ENCODE measurements around the gene DMRTA1. TPM values are rescaled to one million over a fixed set of nuclear protein-coding genes. Genes with fewer than 3 reads are reported as not detected.

DMRTA1 gene, protein sequence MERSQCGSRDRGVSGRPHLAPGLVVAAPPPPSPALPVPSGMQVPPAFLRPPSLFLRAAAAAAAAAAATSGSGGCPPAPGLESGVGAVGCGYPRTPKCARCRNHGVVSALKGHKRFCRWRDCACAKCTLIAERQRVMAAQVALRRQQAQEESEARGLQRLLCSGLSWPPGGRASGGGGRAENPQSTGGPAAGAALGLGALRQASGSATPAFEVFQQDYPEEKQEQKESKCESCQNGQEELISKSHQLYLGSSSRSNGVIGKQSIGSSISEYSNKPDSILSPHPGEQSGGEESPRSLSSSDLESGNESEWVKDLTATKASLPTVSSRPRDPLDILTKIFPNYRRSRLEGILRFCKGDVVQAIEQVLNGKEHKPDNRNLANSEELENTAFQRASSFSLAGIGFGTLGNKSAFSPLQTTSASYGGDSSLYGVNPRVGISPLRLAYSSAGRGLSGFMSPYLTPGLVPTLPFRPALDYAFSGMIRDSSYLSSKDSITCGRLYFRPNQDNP
- total RNA-seq (not detected), polyA plus RNA-seq (not detected)

DNA sequence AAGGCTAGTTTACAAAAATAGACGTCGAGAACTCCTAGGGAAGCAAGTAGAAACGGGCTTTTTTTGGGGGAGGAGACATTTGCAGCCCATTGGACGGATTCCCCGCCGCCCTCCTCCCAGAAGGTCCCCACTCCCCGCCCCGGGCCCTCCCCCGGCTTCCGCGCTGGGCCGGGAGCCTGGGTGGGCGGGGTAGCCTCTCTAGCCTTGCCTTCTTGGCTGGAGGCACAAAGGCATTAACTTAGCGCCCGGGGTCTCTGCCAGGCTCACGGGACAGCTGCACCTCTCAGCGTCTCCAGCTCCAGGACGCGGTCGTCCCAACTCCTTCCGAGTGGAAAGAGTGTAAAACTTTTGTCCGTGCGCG is at the start of gene DMRTA1:
TSS of gene DMRTA1 (plus strand) at position 236 of the 361 bp plus-strand sequence. CDS start 242 bp downstream, outside the sequence.
- peaks cover 12 to 58% of the 10 kb centered on the region in 2 donors for H3K27me3 Mint-ChIP-seq
- no peak within 1 kb of the TSS for H3K27ac Mint-ChIP-seq
- peaks cover 3 to 14% (median 4%) of the 10 kb centered on the region in 3 donors for H3K4me1 Mint-ChIP-seq
- no peaks in the 10 kb centered on the region for H3K9me3 ChIP-seq (ENCODE audit: low read length)
- peak within 1 kb of the TSS; percentile 22 to 82 (median 58) for H3K4me3 Mint-ChIP-seq
- peaks cover 0 to 2% (median 2%) of the 10 kb centered on the region in 5 donors for H3K9me3 Mint-ChIP-seq
- H3K27ac ChIP-seq (ENCODE audit: low read depth, low read length): no peak within 1 kb of the TSS
- H3K36me3 Mint-ChIP-seq: no peaks in the 10 kb centered on the region
- H3K27me3 ChIP-seq (ENCODE audit: insufficient read depth, low read length, poor library complexity, severe bottlenecking): peaks cover 6% of the 10 kb centered on the region
- no peak for DNase-seq
- CTCF ChIA-PET: no interaction called here
- H3K4me3 ChIP-seq (ENCODE audit: low read length): no peak within 1 kb of the TSS
- POLR2A ChIA-PET: no interaction called here
- no peaks in the 10 kb centered on the region for H3K36me3 ChIP-seq (ENCODE audit: insufficient read depth, low read length)
- no peaks in the 10 kb centered on the region for H3K4me1 ChIP-seq (ENCODE audit: insufficient read depth, low read length)

DNA sequence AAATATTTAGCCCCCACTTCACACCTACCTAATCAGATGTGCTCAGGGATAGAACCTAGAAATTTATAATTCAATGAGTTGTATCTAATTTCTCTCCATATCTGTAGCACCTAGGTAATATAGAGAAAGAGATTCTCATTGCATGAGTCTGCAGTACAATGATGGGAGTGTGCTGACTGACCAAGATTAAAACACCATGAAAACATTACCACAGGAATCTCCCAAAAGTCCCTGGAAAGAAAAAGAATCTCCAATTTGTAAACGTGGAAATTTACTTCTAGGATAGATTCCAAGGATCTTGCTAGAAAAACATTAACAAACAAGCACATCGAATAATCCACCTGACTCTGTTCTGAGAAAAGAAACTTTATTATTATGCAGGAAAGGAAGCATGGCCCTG is 45.0 kb upstream of the DMRTA1 start:
- no peak overlapping the region for H3K27ac Mint-ChIP-seq
- H3K4me1 Mint-ChIP-seq: no peaks in the 10 kb centered on the region
- H3K9me3 ChIP-seq (ENCODE audit: low read length): no peaks in the 10 kb centered on the region
- no peaks in the 10 kb centered on the region for H3K36me3 Mint-ChIP-seq
- H3K4me1 ChIP-seq (ENCODE audit: insufficient read depth, low read length): no peaks in the 10 kb centered on the region
- no peak overlapping the region for H3K27ac ChIP-seq (ENCODE audit: low read depth, low read length)
- ChIA-PET CTCF (no interaction called here), POLR2A (no interaction called here)
- peaks cover 1 to 5% of the 10 kb centered on the region in 2 donors for H3K27me3 Mint-ChIP-seq
- no peak for DNase-seq
- no peaks in the 10 kb centered on the region for H3K36me3 ChIP-seq (ENCODE audit: insufficient read depth, low read length)
- H3K9me3 Mint-ChIP-seq: no peaks in the 10 kb centered on the region
- no peaks in the 10 kb centered on the region for H3K27me3 ChIP-seq (ENCODE audit: insufficient read depth, low read length, poor library complexity, severe bottlenecking)
- no peak overlapping the region for H3K4me3 ChIP-seq (ENCODE audit: low read length)
- H3K4me3 Mint-ChIP-seq: no peak overlapping the region

DNA sequence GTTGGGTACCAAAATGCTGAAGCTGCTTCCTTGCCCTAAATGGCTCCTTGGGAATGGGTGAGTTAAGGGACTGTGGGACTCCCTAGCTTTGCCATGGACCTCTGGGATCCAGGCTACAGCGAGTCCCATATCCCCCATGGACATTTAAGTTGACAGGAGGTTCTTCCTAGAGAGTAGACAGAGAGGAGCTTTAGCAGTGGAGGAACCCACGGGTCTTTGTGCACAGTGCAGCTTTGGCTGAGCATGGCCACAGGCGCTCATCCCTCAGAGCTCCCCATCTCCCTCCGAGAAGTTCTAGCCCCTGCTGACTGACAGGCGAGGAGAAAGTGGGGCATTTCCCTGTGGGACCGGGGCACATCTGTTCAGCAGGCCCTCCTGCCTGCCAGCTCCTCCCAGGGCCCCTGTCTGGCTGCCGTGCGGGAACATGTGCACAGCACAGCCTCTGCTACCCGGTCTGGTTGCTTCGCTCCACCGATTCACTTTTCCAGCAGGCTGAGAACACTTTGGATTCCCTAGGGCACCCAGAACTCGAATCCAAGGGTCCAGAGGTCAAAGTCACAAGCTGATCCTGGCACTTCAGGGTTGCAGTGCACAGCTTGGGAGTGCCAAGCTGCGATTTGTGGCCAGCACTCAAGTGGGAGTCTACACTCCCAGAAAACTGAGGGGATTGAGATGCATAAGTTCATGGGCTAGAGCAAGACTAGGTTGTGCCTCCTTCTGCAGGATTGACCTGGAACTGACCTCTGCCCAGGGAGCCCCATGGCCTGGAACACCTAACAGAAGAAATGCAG is 40.6 kb upstream of the DMRTA1 start:
- ChIA-PET CTCF (no interaction called here), POLR2A (no interaction called here)
- Histone ChIP-seq H3K36me3 (ENCODE audit: insufficient read depth, low read length) (no peaks in the 10 kb centered on the region), H3K27ac (ENCODE audit: low read depth, low read length) (no peak overlapping the region), H3K27me3 (ENCODE audit: insufficient read depth, low read length, poor library complexity, severe bottlenecking) (no peaks in the 10 kb centered on the region), H3K9me3 (ENCODE audit: low read length) (no peaks in the 10 kb centered on the region), H3K4me3 (ENCODE audit: low read length) (no peak overlapping the region), H3K4me1 (ENCODE audit: insufficient read depth, low read length) (no peaks in the 10 kb centered on the region)
- peaks cover 0 to 3% (median 0%) of the 10 kb centered on the region in 5 donors for H3K9me3 Mint-ChIP-seq
- H3K27ac Mint-ChIP-seq: no peak overlapping the region
- no peak for DNase-seq
- no peak overlapping the region for H3K4me3 Mint-ChIP-seq
- no peaks in the 10 kb centered on the region for H3K36me3 Mint-ChIP-seq
- H3K27me3 Mint-ChIP-seq: peaks cover 5% of the 10 kb centered on the region in 2 donors
- H3K4me1 Mint-ChIP-seq: no peaks in the 10 kb centered on the region

DNA sequence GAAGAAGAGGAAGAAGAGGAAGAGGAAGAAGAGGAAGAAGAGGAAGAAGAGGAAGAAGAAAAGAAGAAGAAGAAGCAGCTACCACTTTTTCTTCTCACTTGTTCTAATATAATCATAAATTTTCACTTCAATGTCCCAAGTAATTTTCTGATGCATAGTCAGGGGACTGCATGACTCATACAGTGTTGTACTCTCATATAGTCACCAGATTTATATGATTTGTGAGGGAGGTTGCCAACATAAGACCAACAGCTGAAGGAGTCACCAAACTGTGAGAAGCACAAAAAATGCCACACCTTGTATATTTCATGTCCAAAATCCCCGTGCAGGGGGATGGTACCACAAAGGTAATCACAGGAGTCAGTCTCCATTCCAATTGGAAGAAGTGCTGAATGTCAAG is 32.7 kb upstream of the DMRTA1 start:
- ChIA-PET CTCF (no interaction called here), POLR2A (no interaction called here)
- no peaks in the 10 kb centered on the region for H3K36me3 Mint-ChIP-seq
- H3K27ac ChIP-seq (ENCODE audit: low read depth, low read length): no peak overlapping the region
- no peaks in the 10 kb centered on the region for H3K27me3 ChIP-seq (ENCODE audit: insufficient read depth, low read length, poor library complexity, severe bottlenecking)
- H3K4me3 ChIP-seq (ENCODE audit: low read length): no peak overlapping the region
- H3K9me3 ChIP-seq (ENCODE audit: low read length): no peaks in the 10 kb centered on the region
- H3K4me1 Mint-ChIP-seq: no peaks in the 10 kb centered on the region
- H3K27ac Mint-ChIP-seq: no peak overlapping the region
- peaks cover 0 to 3% (median 0%) of the 10 kb centered on the region in 5 donors for H3K9me3 Mint-ChIP-seq
- H3K36me3 ChIP-seq (ENCODE audit: insufficient read depth, low read length): no peaks in the 10 kb centered on the region
- no peak for DNase-seq
- H3K27me3 Mint-ChIP-seq: no peaks in the 10 kb centered on the region
- H3K4me1 ChIP-seq (ENCODE audit: insufficient read depth, low read length): no peaks in the 10 kb centered on the region
- H3K4me3 Mint-ChIP-seq: no peak overlapping the region

DNA sequence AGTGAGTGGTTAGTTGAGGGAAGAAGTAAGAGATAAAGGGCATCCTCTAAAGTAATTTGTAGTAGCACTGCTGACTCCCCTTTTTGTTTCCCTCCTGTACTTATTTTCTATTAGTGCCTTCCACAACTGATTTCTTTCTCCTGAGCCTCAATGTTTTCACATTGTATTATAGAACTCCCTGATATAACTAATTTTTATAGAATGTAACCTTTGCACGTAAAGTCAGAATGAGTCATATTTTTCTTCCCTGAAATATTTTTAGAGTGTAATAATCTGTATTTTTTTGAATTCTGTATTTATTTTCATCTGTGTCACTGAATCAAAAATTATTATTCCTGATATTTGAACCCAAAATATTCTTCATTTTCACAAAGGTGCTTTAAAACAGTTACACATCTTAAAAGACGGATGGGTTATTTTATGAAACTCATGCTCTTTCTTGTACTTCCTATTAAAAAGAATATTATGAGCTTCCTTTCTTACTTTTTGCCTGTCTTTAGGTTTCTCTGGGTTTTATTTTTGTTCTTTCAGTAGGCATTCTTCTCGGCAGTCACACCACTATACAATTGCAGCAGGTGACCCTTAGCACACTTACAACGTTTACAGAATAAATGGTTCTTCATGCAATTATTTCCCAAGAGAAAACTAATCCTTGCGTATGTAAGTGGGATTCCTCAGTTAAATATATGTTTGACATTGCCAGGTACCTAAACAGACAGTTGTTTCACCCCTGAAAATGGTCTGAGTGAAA is 30.5 kb upstream of the DMRTA1 start:
- DNase-seq: no peak
- Histone ChIP-seq H3K27me3 (ENCODE audit: insufficient read depth, low read length, poor library complexity, severe bottlenecking) (no peaks in the 10 kb centered on the region), H3K9me3 (ENCODE audit: low read length) (no peaks in the 10 kb centered on the region), H3K27ac (ENCODE audit: low read depth, low read length) (no peak overlapping the region), H3K4me1 (ENCODE audit: insufficient read depth, low read length) (no peaks in the 10 kb centered on the region), H3K36me3 (ENCODE audit: insufficient read depth, low read length) (no peaks in the 10 kb centered on the region), H3K4me3 (ENCODE audit: low read length) (no peak overlapping the region)
- no peaks in the 10 kb centered on the region for H3K36me3 Mint-ChIP-seq
- no peak overlapping the region for H3K27ac Mint-ChIP-seq
- ChIA-PET POLR2A (no interaction called here), CTCF (no interaction called here)
- no peaks in the 10 kb centered on the region for H3K27me3 Mint-ChIP-seq
- H3K4me1 Mint-ChIP-seq: no peaks in the 10 kb centered on the region
- no peaks in the 10 kb centered on the region for H3K9me3 Mint-ChIP-seq
- no peak overlapping the region for H3K4me3 Mint-ChIP-seq

DNA sequence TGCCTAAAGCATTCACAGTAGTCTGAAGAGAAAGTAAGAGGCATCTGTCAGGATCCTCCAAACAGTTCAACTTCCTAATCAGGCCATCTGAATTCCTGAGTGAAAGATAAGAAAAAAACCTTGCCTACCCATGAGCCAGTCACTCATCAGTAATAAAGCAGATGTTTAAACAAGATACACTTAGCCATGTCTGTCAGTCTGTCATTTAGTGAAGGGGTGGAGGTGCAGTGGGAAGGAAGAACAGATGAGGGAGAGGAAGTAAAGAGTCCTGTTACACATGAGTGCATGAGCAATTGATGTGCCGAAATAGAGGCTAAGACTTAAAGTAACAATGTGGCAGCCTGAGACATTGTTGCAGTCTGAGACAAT is 29.9 kb upstream of the DMRTA1 start:
- Mint-ChIP-seq H3K27ac (no peak overlapping the region), H3K4me3 (no peak overlapping the region), H3K9me3 (no peaks in the 10 kb centered on the region), H3K4me1 (no peaks in the 10 kb centered on the region), H3K27me3 (no peaks in the 10 kb centered on the region), H3K36me3 (no peaks in the 10 kb centered on the region)
- CTCF ChIA-PET: no interaction called here
- Histone ChIP-seq H3K27ac (ENCODE audit: low read depth, low read length) (no peak overlapping the region), H3K9me3 (ENCODE audit: low read length) (no peaks in the 10 kb centered on the region), H3K4me3 (ENCODE audit: low read length) (no peak overlapping the region), H3K36me3 (ENCODE audit: insufficient read depth, low read length) (no peaks in the 10 kb centered on the region), H3K4me1 (ENCODE audit: insufficient read depth, low read length) (no peaks in the 10 kb centered on the region), H3K27me3 (ENCODE audit: insufficient read depth, low read length, poor library complexity, severe bottlenecking) (no peaks in the 10 kb centered on the region)
- POLR2A ChIA-PET: no interaction called here
- DNase-seq: no peak

DNA sequence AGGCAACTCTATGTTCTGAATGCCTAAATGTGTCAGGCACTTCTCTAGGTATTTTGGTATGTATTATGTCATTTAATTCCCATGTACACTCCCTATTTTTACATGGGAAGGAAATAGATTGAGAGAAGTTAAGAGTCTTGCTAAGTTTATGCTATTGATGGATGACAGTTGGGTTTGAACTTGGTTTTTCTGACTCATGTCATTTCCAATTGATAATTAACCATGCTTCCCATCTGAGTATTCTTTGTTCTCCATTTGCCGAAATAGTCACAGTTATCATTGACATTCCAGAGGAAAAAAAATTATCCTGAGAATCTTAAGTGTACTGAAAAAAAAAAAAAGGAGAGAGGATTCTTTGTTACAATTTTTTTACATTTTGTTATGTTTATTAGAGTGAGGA is 23.1 kb upstream of the DMRTA1 start:
- H3K4me3 Mint-ChIP-seq: no peak overlapping the region
- CTCF ChIA-PET: no interaction called here
- no peaks in the 10 kb centered on the region for H3K27me3 Mint-ChIP-seq
- no peak overlapping the region for H3K27ac Mint-ChIP-seq
- POLR2A ChIA-PET: no interaction called here
- no peaks in the 10 kb centered on the region for H3K9me3 Mint-ChIP-seq
- H3K36me3 Mint-ChIP-seq: no peaks in the 10 kb centered on the region
- Histone ChIP-seq H3K9me3 (ENCODE audit: low read length) (no peaks in the 10 kb centered on the region), H3K27ac (ENCODE audit: low read depth, low read length) (no peak overlapping the region), H3K27me3 (ENCODE audit: insufficient read depth, low read length, poor library complexity, severe bottlenecking) (no peaks in the 10 kb centered on the region), H3K4me3 (ENCODE audit: low read length) (no peak overlapping the region), H3K4me1 (ENCODE audit: insufficient read depth, low read length) (no peaks in the 10 kb centered on the region), H3K36me3 (ENCODE audit: insufficient read depth, low read length) (no peaks in the 10 kb centered on the region)
- H3K4me1 Mint-ChIP-seq: no peaks in the 10 kb centered on the region
- DNase-seq: no peak

DNA sequence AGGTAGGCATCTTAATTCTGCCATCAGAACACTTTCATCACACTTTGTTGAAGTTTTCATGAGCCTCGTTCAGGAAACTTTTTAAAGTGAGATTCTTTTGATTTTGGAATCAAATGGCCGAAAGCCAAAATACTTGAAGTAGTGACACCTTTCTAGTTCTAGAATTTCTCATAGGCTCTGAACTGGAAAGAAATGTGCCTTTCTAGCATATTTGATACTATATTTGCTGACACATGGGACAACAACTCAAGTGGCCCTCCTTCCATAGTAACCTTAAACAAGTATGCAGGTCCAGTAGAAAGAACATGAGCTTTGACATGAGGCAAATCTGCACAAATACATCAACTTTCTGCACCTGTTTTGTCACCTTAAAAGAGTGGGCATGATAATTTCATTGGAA is 22.0 kb upstream of the DMRTA1 start:
- Mint-ChIP-seq H3K36me3 (no peaks in the 10 kb centered on the region), H3K9me3 (no peaks in the 10 kb centered on the region), H3K4me1 (no peaks in the 10 kb centered on the region), H3K4me3 (no peak overlapping the region), H3K27ac (no peak overlapping the region), H3K27me3 (no peaks in the 10 kb centered on the region)
- Histone ChIP-seq H3K4me3 (ENCODE audit: low read length) (no peak overlapping the region), H3K36me3 (ENCODE audit: insufficient read depth, low read length) (no peaks in the 10 kb centered on the region), H3K27ac (ENCODE audit: low read depth, low read length) (no peak overlapping the region), H3K27me3 (ENCODE audit: insufficient read depth, low read length, poor library complexity, severe bottlenecking) (no peaks in the 10 kb centered on the region), H3K4me1 (ENCODE audit: insufficient read depth, low read length) (no peaks in the 10 kb centered on the region), H3K9me3 (ENCODE audit: low read length) (no peaks in the 10 kb centered on the region)
- no peak for DNase-seq
- ChIA-PET CTCF (no interaction called here), POLR2A (no interaction called here)
